Central memory CD4-positive, alpha-beta T cell (primary cell): ENCODE results near the gene TENM4.

ENCODE experiments used
- DNase-seq: peaks from one replicate; pipeline ENCODE4 v3.0.0; 2022

TENM4 gene

GRCh38 chr11:79108851-79109250 lies 332.0 kb downstream of the TENM4 start:
- no peak for DNase-seq

GRCh38 chr11:79102840-79103239 lies 338.0 kb downstream of the TENM4 start:
- DNase-seq, result no peak

- no peak for DNase-seq
These were observed 339.2 kb downstream of the TENM4 start for GRCh38 chr11:79101656-79102055.

GRCh38 chr11:79100093-79100910 lies 340.5 kb downstream of the TENM4 start:
- no peak for DNase-seq

GRCh38 chr11:79098146-79098545 lies 342.7 kb downstream of the TENM4 start:
- no peak for DNase-seq

GRCh38 chr11:79097246-79097875 lies 343.5 kb downstream of the TENM4 start:
- DNase-seq, result no peak

GRCh38 chr11:79095424-79095823 lies 345.4 kb downstream of the TENM4 start:
- DNase-seq, result no peak

- no peak for DNase-seq
These were observed 346.2 kb downstream of the TENM4 start for GRCh38 chr11:79094616-79095015.

- no peak for DNase-seq
These were observed 348.0 kb downstream of the TENM4 start for GRCh38 chr11:79092791-79093353.

- no peak for DNase-seq
These were observed 350.6 kb downstream of the TENM4 start for GRCh38 chr11:79090191-79090705.

- DNase-seq, result no peak
These were observed 351.2 kb downstream of the TENM4 start for GRCh38 chr11:79089601-79090000.

GRCh38 chr11:79088967-79089366 lies 351.9 kb downstream of the TENM4 start:
- DNase-seq, result no peak

GRCh38 chr11:79087961-79088318 lies 352.9 kb downstream of the TENM4 start:
- DNase-seq, result no peak

GRCh38 chr11:79087238-79087960 lies 353.4 kb downstream of the TENM4 start:
- DNase-seq, result no peak

- DNase-seq, result no peak
These were observed 354.8 kb downstream of the TENM4 start for GRCh38 chr11:79086056-79086455.

GRCh38 chr11:79084382-79084781 lies 356.4 kb downstream of the TENM4 start:
- no peak for DNase-seq

- no peak for DNase-seq
These were observed 357.5 kb downstream of the TENM4 start for GRCh38 chr11:79083352-79083751.

- DNase-seq, result no peak
These were observed 357.9 kb downstream of the TENM4 start for GRCh38 chr11:79082907-79083306.

GRCh38 chr11:79082280-79082679 lies 358.6 kb downstream of the TENM4 start:
- DNase-seq, result no peak

GRCh38 chr11:79081471-79082031 lies 359.3 kb downstream of the TENM4 start:
- DNase-seq, result no peak

- no peak for DNase-seq
These were observed 360.3 kb downstream of the TENM4 start for GRCh38 chr11:79080551-79080950.

- DNase-seq, result no peak
These were observed 361.8 kb downstream of the TENM4 start for GRCh38 chr11:79078999-79079398.

GRCh38 chr11:79078456-79078855 lies 362.4 kb downstream of the TENM4 start:
- DNase-seq, result no peak
